HAP-1 (cell line): ENCODE measurements around the gene METTL2A.
"Not testable (repeated sequence)": the region's sequence is repeated elsewhere in the genome, so short reads cannot be mapped to it uniquely, and the experiment has no call there.

Experiments used
- DNase-seq, 2 experiments: peaks; one replicate each; pipeline ENCODE4 v3.0.0-alpha.2; 2016 to 2020; ENCODE audit warnings: low spot score in 2 of 2
- H3K27me3 ChIP-seq: fragments of 250-450 bp; sonication (Bioruptor Pico); 2 replicates; pipeline ENCODE4 v1.5.1; 2020; ENCODE audit warnings: low read depth, mild to moderate bottlenecking, moderate library complexity
- H3K36me3 ChIP-seq: fragments of 250-450 bp; sonication (Bioruptor Pico); replicated peaks from 2 replicates; pipeline ENCODE4 v1.5.1; 2020; ENCODE audit warnings: mild to moderate bottlenecking
- H3K4me1 ChIP-seq: fragments of 250-450 bp; sonication (Bioruptor Pico); 2 replicates; pipeline ENCODE4 v1.5.1; 2020; ENCODE audit warnings: mild to moderate bottlenecking
- H3K4me3 ChIP-seq: fragments of 250-450 bp; sonication (Bioruptor Pico); 2 replicates; pipeline ENCODE4 v1.5.1; 2020; ENCODE audit warnings: mild to moderate bottlenecking, moderate library complexity
- H3K9me3 ChIP-seq: fragments of 250-450 bp; sonication (Bioruptor Pico); 2 replicates; pipeline ENCODE4 v1.5.1; 2020; ENCODE audit warnings: mild to moderate bottlenecking, moderate library complexity
- in situ Hi-C: fragments of 300-500 bp; cut with MboI; formaldehyde crosslinking; loops from 3 replicates; pipeline ENCODE4 v1.14.3; 2020; ENCODE audit warnings: low sequenced_read_pairs, inconsistent platforms, mixed read lengths

METTL2A gene

GRCh38 chr17:62423647-62424461 lies at the start of gene METTL2A:
Gene METTL2A (plus strand): TSS chr17:62423897. CDS start chr17:62423903, 6 bp downstream.
- H3K9me3 ChIP-seq, in situ Hi-C loops, H3K4me1 ChIP-seq, H3K27me3 ChIP-seq: not testable (repeated sequence)
- H3K4me3 ChIP-seq = peak within 1 kb of the TSS; percentile 91
- H3K36me3 ChIP-seq = peaks cover 16% of the 10 kb centered on the region
- peak; percentile 84 to 95 for DNase-seq

- in situ Hi-C loops = no loop called here
- DNase-seq = no peak
- no peaks in the 10 kb centered on the region for H3K36me3 ChIP-seq
- no peaks in the 10 kb centered on the region for H3K4me1 ChIP-seq
- no peak within 1 kb of the TSS for H3K4me3 ChIP-seq
- no peaks in the 10 kb centered on the region for H3K9me3 ChIP-seq
- H3K27me3 ChIP-seq = peaks cover 12% of the 10 kb centered on the region
Observed at GRCh38 chr17:62380253-62380652, 43.4 kb upstream of the METTL2A start, which contains the start of gene EFCAB3. Gene EFCAB3 (plus strand): TSS chr17:62380553. CDS start chr17:62382980, 2,427 bp downstream.

GRCh38 chr17:62381561-62381960 lies 42.1 kb upstream of the METTL2A start:
- no peak for DNase-seq
- Histone ChIP-seq H3K9me3 (no peaks in the 10 kb centered on the region), H3K4me3 (no peak overlapping the region), H3K27me3 (peaks cover 7% of the 10 kb centered on the region), H3K4me1 (no peaks in the 10 kb centered on the region), H3K36me3 (no peaks in the 10 kb centered on the region)
- in situ Hi-C loops = no loop called here

- Histone ChIP-seq H3K9me3 (no peaks in the 10 kb centered on the region), H3K4me3 (no peak overlapping the region), H3K36me3 (no peaks in the 10 kb centered on the region), H3K4me1 (no peaks in the 10 kb centered on the region), H3K27me3 (no peaks in the 10 kb centered on the region)
- in situ Hi-C loops = no loop called here
- DNase-seq = no peak
Observed at GRCh38 chr17:62388856-62389255, 34.8 kb upstream of the METTL2A start.

GRCh38 chr17:62392908-62393307 lies 30.8 kb upstream of the METTL2A start:
- Histone ChIP-seq H3K36me3 (no peaks in the 10 kb centered on the region), H3K4me3 (no peak overlapping the region), H3K27me3 (no peaks in the 10 kb centered on the region), H3K9me3 (no peaks in the 10 kb centered on the region), H3K4me1 (no peaks in the 10 kb centered on the region)
- in situ Hi-C loops = no loop called here
- no peak for DNase-seq

GRCh38 chr17:62398891-62399290 lies 24.8 kb upstream of the METTL2A start:
- Histone ChIP-seq H3K9me3 (no peaks in the 10 kb centered on the region; the same call in 1 of the 2 replicates), H3K4me3 (no peak overlapping the region), H3K4me1 (no peaks in the 10 kb centered on the region), H3K36me3 (no peaks in the 10 kb centered on the region), H3K27me3 (no peaks in the 10 kb centered on the region)
- no peak for DNase-seq
- in situ Hi-C loops = no loop called here

- H3K36me3 ChIP-seq = no peaks in the 10 kb centered on the region
- no peaks in the 10 kb centered on the region; the same call in 1 of the 2 replicates for H3K9me3 ChIP-seq
- in situ Hi-C loops = no loop called here
- DNase-seq = no peak
- H3K27me3 ChIP-seq = 0 out of 2 replicates have a peak, but pooled peaks cover 3% of the 10 kb centered on the region
- no peak overlapping the region for H3K4me3 ChIP-seq
- no peaks in the 10 kb centered on the region for H3K4me1 ChIP-seq
Observed at GRCh38 chr17:62405451-62405850, 18.2 kb upstream of the METTL2A start.

- in situ Hi-C loops, H3K27me3 ChIP-seq, H3K4me3 ChIP-seq, DNase-seq, H3K4me1 ChIP-seq, H3K9me3 ChIP-seq, H3K36me3 ChIP-seq: not testable (repeated sequence)
Observed at GRCh38 chr17:62413090-62413489, 10.6 kb upstream of the METTL2A start.

- H3K9me3 ChIP-seq, H3K27me3 ChIP-seq, in situ Hi-C loops, H3K4me3 ChIP-seq, DNase-seq, H3K4me1 ChIP-seq: not testable (repeated sequence)
- peaks cover 30% of the 10 kb centered on the region for H3K36me3 ChIP-seq
Observed at GRCh38 chr17:62426214-62426613, 2.5 kb downstream of the METTL2A start.

- H3K4me3 ChIP-seq, H3K27me3 ChIP-seq, DNase-seq, in situ Hi-C loops, H3K9me3 ChIP-seq, H3K4me1 ChIP-seq, H3K36me3 ChIP-seq: not testable (repeated sequence)
Observed at GRCh38 chr17:62435251-62435650, 11.6 kb downstream of the METTL2A start.

- in situ Hi-C loops, H3K4me1 ChIP-seq, H3K4me3 ChIP-seq, DNase-seq, H3K27me3 ChIP-seq, H3K9me3 ChIP-seq: not testable (repeated sequence)
- H3K36me3 ChIP-seq = peaks cover 32% of the 10 kb centered on the region
Observed at GRCh38 chr17:62441181-62441580, 17.5 kb downstream of the METTL2A start.

GRCh38 chr17:62444063-62444462 lies 20.4 kb downstream of the METTL2A start:
- H3K9me3 ChIP-seq = no peaks in the 10 kb centered on the region
- in situ Hi-C loops = no loop called here
- H3K36me3 ChIP-seq = peaks cover 52% of the 10 kb centered on the region
- no peak overlapping the region for H3K4me3 ChIP-seq
- no peak for DNase-seq
- no peaks in the 10 kb centered on the region for H3K4me1 ChIP-seq
- H3K27me3 ChIP-seq = no peaks in the 10 kb centered on the region

GRCh38 chr17:62445791-62446190 lies 22.1 kb downstream of the METTL2A start:
- H3K27me3 ChIP-seq, in situ Hi-C loops, H3K4me1 ChIP-seq, DNase-seq, H3K9me3 ChIP-seq, H3K4me3 ChIP-seq: not testable (repeated sequence)
- H3K36me3 ChIP-seq = peaks cover 47% of the 10 kb centered on the region

GRCh38 chr17:62452195-62452594 lies 28.5 kb downstream of the METTL2A start:
- in situ Hi-C loops, DNase-seq, H3K9me3 ChIP-seq, H3K27me3 ChIP-seq, H3K4me3 ChIP-seq, H3K4me1 ChIP-seq: not testable (repeated sequence)
- peaks cover 16% of the 10 kb centered on the region for H3K36me3 ChIP-seq
